B cell (primary cell): ENCODE data around the gene SLC7A6OS. TPM values are rescaled to one million over a fixed set of nuclear protein-coding genes. Genes with fewer than 3 reads are reported as not detected.
"Not testable (repeated sequence)": the region's sequence is repeated elsewhere in the genome, so short reads cannot be mapped to it uniquely, and the experiment has no call there.

ENCODE experiments used
- ATAC-seq: fragments of 200-7000 bp; cut with Tn5 transposase; one replicate; pipeline ENCODE4 v1.10.0; 2021; ENCODE audit warnings: low read depth, mild to moderate bottlenecking, moderate number of reproducible peaks, moderate library complexity
- CTCF ChIA-PET: fragments of 350-600 bp; sonication (Branson Sonifier 250); formaldehyde crosslinking; loops from one replicate; lab custom pipeline; 2021; ENCODE audit warnings: antibody characterized with exemption, inconsistent platforms; lab: Charles Lee
- POLR2A ChIA-PET: fragments of 350-600 bp; sonication (Branson Sonifier 250); formaldehyde crosslinking; loops from one replicate; lab custom pipeline; 2021; ENCODE audit warnings: antibody characterized with exemption; lab: Charles Lee
- DNase-seq: peaks from one replicate; pipeline ENCODE4 v3.0.0; 2013
- H2AFZ ChIP-seq: 2 replicates; pipeline ENCODE4 v1.6.1; 2012; ENCODE audit warnings: mild to moderate bottlenecking, low read depth, low read length; ENCODE audit not compliant: insufficient read depth, poor library complexity, severe bottlenecking
- H3K27ac ChIP-seq, 2 donors: 1 replicate in 1 of 2; 2 replicates in 1 of 2; pipeline ENCODE4 v1.5.1; 2012 to 2013; ENCODE audit warnings: low read length in 2 of 2, mild to moderate bottlenecking in 2 of 2, moderate library complexity in 1 of 2
- H3K27me3 ChIP-seq, 4 experiments: fragments of 200-600 bp in 1 of 4; sonication (generic) in 1 of 4; replicated peaks in 1 of 4; 1 replicate in 2 of 4; 2 replicates in 2 of 4; pipeline versions ENCODE4 v1.6.1 to v1.7.0; 2013 to 2016; ENCODE audit warnings: low read length in 3 of 4, mild to moderate bottlenecking in 2 of 4, mixed read lengths in 1 of 4, moderate library complexity in 1 of 4; ENCODE audit not compliant: insufficient read depth in 4 of 4, control insufficient read depth in 3 of 4; ENCODE audit errors: control extremely low read depth in 1 of 4
- H3K36me3 ChIP-seq, 2 experiments: replicated peaks in 1 of 2; 1 replicate in 1 of 2; 2 replicates in 1 of 2; pipeline versions ENCODE4 v1.6.1 to v1.7.1; 2013; ENCODE audit warnings: low read length in 1 of 2; ENCODE audit not compliant: insufficient read depth in 2 of 2, control insufficient read depth in 1 of 2; ENCODE audit errors: control extremely low read depth in 1 of 2, extremely low read depth in 1 of 2
- H3K4me1 ChIP-seq, 2 donors: fragments of 200-600 bp in 1 of 2; sonication (generic) in 1 of 2; 1 replicate in 1 of 2; 2 replicates in 1 of 2; pipeline versions ENCODE4 v1.5.1 to v1.6.1; 2013 to 2017; ENCODE audit warnings: low read length in 2 of 2; ENCODE audit not compliant: control insufficient read depth in 2 of 2, insufficient read depth in 2 of 2
- H3K4me2 ChIP-seq: replicated peaks from 2 replicates; pipeline ENCODE3; 2012; ENCODE audit warnings: mild to moderate bottlenecking, low read depth, low read length; ENCODE audit not compliant: poor library complexity, severe bottlenecking
- H3K4me3 ChIP-seq, 5 experiments: fragments of 200-600 bp in 1 of 5; sonication (generic) in 1 of 5; 1 replicate in 3 of 5; 2 replicates in 2 of 5; pipeline versions ENCODE4 v1.5.1 to v1.7.0; 2011 to 2016; ENCODE audit warnings: low read length in 4 of 5, mild to moderate bottlenecking in 4 of 5, low read depth in 2 of 5, control low read depth in 1 of 5, moderate library complexity in 1 of 5; ENCODE audit not compliant: insufficient read depth in 1 of 5; ENCODE audit errors: control extremely low read depth in 1 of 5, extremely low read depth in 1 of 5
- H3K79me2 ChIP-seq: fragments of 200-600 bp; sonication (generic); one replicate; pipeline ENCODE4 v1.6.0; 2016; ENCODE audit warnings: low read length; ENCODE audit not compliant: control insufficient read depth, insufficient read depth
- H3K9ac ChIP-seq: fragments of 200-600 bp; sonication (generic); 2 replicates; pipeline ENCODE4 v1.6.1; 2017; ENCODE audit warnings: mild to moderate bottlenecking, low read length, moderate library complexity
- H3K9me3 ChIP-seq, 3 donors: one replicate each; pipeline versions ENCODE4 v1.6.1 to v1.7.1; 2013; ENCODE audit warnings: low read length in 2 of 3; ENCODE audit not compliant: control insufficient read depth in 2 of 3, insufficient read depth in 1 of 3; ENCODE audit errors: control extremely low read depth in 1 of 3
- H4K20me1 ChIP-seq: 2 replicates; pipeline ENCODE4 v1.6.0; 2012; ENCODE audit warnings: mild to moderate bottlenecking, low read length; ENCODE audit not compliant: insufficient read depth, control insufficient read depth, poor library complexity, severe bottlenecking
- H3K27ac Mint-ChIP-seq: one replicate; pipeline ENCODE4 v1.8.0; 2021; ENCODE audit warnings: mixed read lengths
- H3K27me3 Mint-ChIP-seq: one replicate; pipeline ENCODE4 v1.8.0; 2021; ENCODE audit warnings: mixed read lengths
- H3K4me1 Mint-ChIP-seq: one replicate; pipeline ENCODE4 v1.8.0; 2021; ENCODE audit warnings: mixed read lengths
- H3K4me3 Mint-ChIP-seq: one replicate; pipeline ENCODE4 v1.8.0; 2021; ENCODE audit warnings: mixed read lengths
- H3K9me3 Mint-ChIP-seq: one replicate; pipeline ENCODE4 v1.8.0; 2022; ENCODE audit warnings: mixed read lengths; ENCODE audit not compliant: insufficient read depth
- EZH2 ChIP-seq: IDR thresholded peaks from 2 replicates; pipeline ENCODE4 v1.6.1; 2012; ENCODE audit warnings: borderline replicate concordance, low read depth, mild to moderate bottlenecking, moderate library complexity, low read length; ENCODE audit not compliant: insufficient read depth, poor library complexity, severe bottlenecking
- WGBS: methylation state at CpG from one replicate; pipeline ENCODE4 v1.1.5; 2013; ENCODE audit warnings: missing lambda C conversion rate; ENCODE audit not compliant: insufficient coverage; 5-methylcytosine and 5-hydroxymethylcytosine counted together
- intact Hi-C: fragments of 100-400 bp; cut with micrococcal nuclease; formaldehyde crosslinking; loops from one replicate; pipeline ENCODE4 v1.10.0; 2022
- polyA plus RNA-seq: library from polyadenylated mRNA; depleted of rRNA; stranded (reverse); fragments of >200 nt; gene quantifications from 2 replicates; pipeline ENCODE4 v1.2.3, GENCODE V29; 2012
- total RNA-seq, 2 donors: library from RNA; stranded (reverse); fragments of 120-200 nt in 1 of 2; gene quantifications; 1 replicate in 1 of 2; 2 replicates in 1 of 2; pipeline versions ENCODE4 v1.2.3 to v1.2.4, GENCODE V29; 2013 to 2022
- TF ChIP-seq, protein P1 (sequence below): fragments of 200-600 bp; IDR thresholded peaks from one replicate; pipeline ENCODE4 v1.8.0; 2022; ENCODE audit warnings: antibody characterized with exemption, mild to moderate bottlenecking

SLC7A6OS gene
- total and polyA plus RNA-seq, 2 donors (not counting 1 experiment from before 2014, with no cell fraction given), result 9.9 to 54.1 TPM

DNA sequence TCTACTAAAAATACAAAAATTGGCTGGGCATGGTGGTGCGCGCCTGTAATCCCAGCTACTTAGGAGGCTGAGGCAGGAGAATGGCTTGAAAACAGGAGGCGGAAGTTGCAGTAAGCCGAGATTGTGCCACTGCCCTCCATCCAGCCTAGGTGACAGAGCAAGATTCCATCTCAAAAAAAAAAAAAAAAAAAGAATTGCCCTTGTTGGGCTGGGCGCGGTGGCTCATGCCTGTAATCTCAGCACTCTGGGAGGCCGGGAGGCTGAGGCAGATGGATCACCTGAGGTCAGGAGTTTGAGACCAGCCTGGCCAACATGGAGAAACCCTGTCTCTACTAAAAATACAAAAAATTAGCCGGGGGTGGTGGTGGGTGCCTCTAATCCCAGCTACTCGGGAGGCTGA is 21.9 kb downstream of the SLC7A6OS start:
- H3K9ac ChIP-seq, H4K20me1 ChIP-seq, H3K27me3 ChIP-seq, H3K4me3 ChIP-seq, H2AFZ ChIP-seq, H3K9me3 ChIP-seq, H3K9me3 Mint-ChIP-seq, H3K27me3 Mint-ChIP-seq, DNase-seq, ATAC-seq, H3K4me3 Mint-ChIP-seq: not testable (repeated sequence)
- H3K4me1 ChIP-seq, result peaks cover 65 to 84% of the 10 kb centered on the region in 2 donors
- peak overlapping the region; percentile 94 for H3K27ac Mint-ChIP-seq
- WGBS, result 50% methylated on average over 2 of the region's 9 CpGs
- peaks cover 2 to 43% of the 10 kb centered on the region in 2 experiments for H3K36me3 ChIP-seq
- H3K79me2 ChIP-seq, result peaks cover 77% of the 10 kb centered on the region
- H3K27ac ChIP-seq, result peak overlapping the region; percentile 56 to 92
- POLR2A ChIA-PET, result interaction anchor here (1.0 to 1.8 kb wide), 2 partner anchors 22 to 25 kb away, joined by 5 to 11 read pairs; partner anchors contain the start of genes PRMT7, SLC7A6 and SLC7A6OS
- intact Hi-C loops, result loop anchor here (1.0 to 5.0 kb wide), 6 partner anchors 13 to 290 kb away; partner anchors contain the start of genes DPEP2, PLA2G15, SLC7A6 and SLC7A6OS
- H3K4me1 Mint-ChIP-seq, result peaks cover 71% of the 10 kb centered on the region
- peak overlapping the region; percentile 51 for H3K4me2 ChIP-seq
- CTCF ChIA-PET, result interaction anchor here (1.0 to 10.2 kb wide), 6 partner anchors 22 to 1021 kb away, joined by 3 to 289 read pairs (median 8); partner anchors contain the start of genes PRMT7, SLC7A6 and SLC7A6OS

DNA sequence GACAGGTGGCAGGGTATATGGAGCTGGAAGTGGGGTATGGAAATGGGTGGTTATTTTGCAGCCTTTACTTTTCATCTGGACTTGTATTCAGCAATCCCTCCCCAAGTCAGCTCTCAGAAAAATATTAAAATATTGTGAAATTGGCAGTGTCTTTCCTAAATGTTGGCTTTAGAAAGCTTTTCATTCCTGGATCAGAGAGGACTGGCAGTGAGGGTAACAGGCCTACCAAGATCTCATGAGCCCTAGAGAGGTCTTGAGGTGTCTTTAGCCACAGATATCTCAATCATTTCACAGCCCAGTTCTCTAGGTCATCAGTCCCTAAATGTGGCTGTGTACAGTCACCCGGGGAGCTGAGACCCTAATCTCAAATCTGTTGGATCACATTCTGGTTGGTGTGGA is 22.5 kb downstream of the SLC7A6OS start:
- no peak for ATAC-seq
- H3K27ac Mint-ChIP-seq, result peak overlapping the region; percentile 94
- 100% methylated on average over 1 of the region's 1 CpG for WGBS
- intact Hi-C loops, result loop anchor here (2.0 to 5.0 kb wide), 3 partner anchors 41 to 289 kb away; partner anchors contain the start of genes DPEP2 and PLA2G15
- no peaks in the 10 kb centered on the region for H3K9me3 Mint-ChIP-seq
- Histone ChIP-seq H3K4me2 (peak overlapping the region; percentile 75), H3K4me1 (peaks cover 71 to 90% of the 10 kb centered on the region in 2 donors), H2AFZ (no peak overlapping the region), H3K36me3 (peaks cover 2 to 40% of the 10 kb centered on the region in 2 experiments), H3K9ac (no peak overlapping the region), H3K27me3 (no peaks in the 10 kb centered on the region), H3K9me3 (no peaks in the 10 kb centered on the region), H3K79me2 (peaks cover 71% of the 10 kb centered on the region), H4K20me1 (no peaks in the 10 kb centered on the region), H3K4me3 (no peak overlapping the region), H3K27ac (peak overlapping the region; percentile 61 to 92)
- TF ChIP-seq EZH2, result no peak
- TF ChIP-seq, protein P1, sequence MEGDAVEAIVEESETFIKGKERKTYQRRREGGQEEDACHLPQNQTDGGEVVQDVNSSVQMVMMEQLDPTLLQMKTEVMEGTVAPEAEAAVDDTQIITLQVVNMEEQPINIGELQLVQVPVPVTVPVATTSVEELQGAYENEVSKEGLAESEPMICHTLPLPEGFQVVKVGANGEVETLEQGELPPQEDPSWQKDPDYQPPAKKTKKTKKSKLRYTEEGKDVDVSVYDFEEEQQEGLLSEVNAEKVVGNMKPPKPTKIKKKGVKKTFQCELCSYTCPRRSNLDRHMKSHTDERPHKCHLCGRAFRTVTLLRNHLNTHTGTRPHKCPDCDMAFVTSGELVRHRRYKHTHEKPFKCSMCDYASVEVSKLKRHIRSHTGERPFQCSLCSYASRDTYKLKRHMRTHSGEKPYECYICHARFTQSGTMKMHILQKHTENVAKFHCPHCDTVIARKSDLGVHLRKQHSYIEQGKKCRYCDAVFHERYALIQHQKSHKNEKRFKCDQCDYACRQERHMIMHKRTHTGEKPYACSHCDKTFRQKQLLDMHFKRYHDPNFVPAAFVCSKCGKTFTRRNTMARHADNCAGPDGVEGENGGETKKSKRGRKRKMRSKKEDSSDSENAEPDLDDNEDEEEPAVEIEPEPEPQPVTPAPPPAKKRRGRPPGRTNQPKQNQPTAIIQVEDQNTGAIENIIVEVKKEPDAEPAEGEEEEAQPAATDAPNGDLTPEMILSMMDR, result no peak
- H3K27me3 Mint-ChIP-seq, result no peaks in the 10 kb centered on the region
- H3K4me1 Mint-ChIP-seq, result peaks cover 77% of the 10 kb centered on the region
- CTCF ChIA-PET, result interaction anchor here (0.7 to 10.2 kb wide), 5 partner anchors 23 to 1021 kb away, joined by 3 to 289 read pairs (median 15); partner anchors contain the start of genes PRMT7, SLC7A6 and SLC7A6OS
- POLR2A ChIA-PET, result interaction anchor here (0.6 to 1.0 kb wide), 3 partner anchors 15 to 601 kb away, joined by 5 to 6 read pairs (median 6); partner anchors contain the start of genes PRMT7 and SLC7A6OS
- H3K4me3 Mint-ChIP-seq, result peak overlapping the region; percentile 78
- DNase-seq, result no peak
